Endothelial cell of hepatic sinusoid (primary cell): ENCODE measurements around the gene ANO6.
"Not testable (repeated sequence)": the region's sequence is repeated elsewhere in the genome, so short reads cannot be mapped to it uniquely, and the experiment has no call there.

Experiments used
- in situ Hi-C: cut with HindIII; loops from 2 replicates; pipeline ENCODE4 v1.10.0; 2017; ENCODE audit warnings: low sequenced_read_pairs

Gene ANO6, protein sequence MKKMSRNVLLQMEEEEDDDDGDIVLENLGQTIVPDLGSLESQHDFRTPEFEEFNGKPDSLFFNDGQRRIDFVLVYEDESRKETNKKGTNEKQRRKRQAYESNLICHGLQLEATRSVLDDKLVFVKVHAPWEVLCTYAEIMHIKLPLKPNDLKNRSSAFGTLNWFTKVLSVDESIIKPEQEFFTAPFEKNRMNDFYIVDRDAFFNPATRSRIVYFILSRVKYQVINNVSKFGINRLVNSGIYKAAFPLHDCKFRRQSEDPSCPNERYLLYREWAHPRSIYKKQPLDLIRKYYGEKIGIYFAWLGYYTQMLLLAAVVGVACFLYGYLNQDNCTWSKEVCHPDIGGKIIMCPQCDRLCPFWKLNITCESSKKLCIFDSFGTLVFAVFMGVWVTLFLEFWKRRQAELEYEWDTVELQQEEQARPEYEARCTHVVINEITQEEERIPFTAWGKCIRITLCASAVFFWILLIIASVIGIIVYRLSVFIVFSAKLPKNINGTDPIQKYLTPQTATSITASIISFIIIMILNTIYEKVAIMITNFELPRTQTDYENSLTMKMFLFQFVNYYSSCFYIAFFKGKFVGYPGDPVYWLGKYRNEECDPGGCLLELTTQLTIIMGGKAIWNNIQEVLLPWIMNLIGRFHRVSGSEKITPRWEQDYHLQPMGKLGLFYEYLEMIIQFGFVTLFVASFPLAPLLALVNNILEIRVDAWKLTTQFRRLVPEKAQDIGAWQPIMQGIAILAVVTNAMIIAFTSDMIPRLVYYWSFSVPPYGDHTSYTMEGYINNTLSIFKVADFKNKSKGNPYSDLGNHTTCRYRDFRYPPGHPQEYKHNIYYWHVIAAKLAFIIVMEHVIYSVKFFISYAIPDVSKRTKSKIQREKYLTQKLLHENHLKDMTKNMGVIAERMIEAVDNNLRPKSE

GRCh38 chr12:45215419-45216229 is at the start of gene ANO6:
ANO6 (plus strand) TSS chr12:45216095; CDS start chr12:45216322, 227 bp downstream.
- in situ Hi-C loops = no loop called here

DNA sequence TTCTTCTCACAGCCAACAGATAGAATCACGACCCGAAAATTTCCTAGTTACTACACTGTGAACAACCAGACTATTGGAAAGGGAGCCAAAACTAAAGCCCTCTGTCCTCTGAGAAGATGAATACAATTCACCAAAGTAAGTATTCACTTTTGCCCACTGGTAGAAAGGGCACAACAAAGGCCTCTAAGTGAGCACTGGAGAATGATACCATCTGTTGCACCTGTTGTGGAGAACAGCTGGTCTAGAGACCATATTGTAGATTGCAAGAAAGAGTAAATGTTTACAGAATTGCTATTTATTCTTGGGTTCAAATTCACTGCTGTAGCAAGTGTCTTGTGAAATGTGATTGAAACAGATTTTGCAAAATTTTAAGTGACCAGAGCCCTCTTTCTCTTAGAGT is 46.9 kb upstream of the ANO6 start:
- in situ Hi-C loops = no loop called here

DNA sequence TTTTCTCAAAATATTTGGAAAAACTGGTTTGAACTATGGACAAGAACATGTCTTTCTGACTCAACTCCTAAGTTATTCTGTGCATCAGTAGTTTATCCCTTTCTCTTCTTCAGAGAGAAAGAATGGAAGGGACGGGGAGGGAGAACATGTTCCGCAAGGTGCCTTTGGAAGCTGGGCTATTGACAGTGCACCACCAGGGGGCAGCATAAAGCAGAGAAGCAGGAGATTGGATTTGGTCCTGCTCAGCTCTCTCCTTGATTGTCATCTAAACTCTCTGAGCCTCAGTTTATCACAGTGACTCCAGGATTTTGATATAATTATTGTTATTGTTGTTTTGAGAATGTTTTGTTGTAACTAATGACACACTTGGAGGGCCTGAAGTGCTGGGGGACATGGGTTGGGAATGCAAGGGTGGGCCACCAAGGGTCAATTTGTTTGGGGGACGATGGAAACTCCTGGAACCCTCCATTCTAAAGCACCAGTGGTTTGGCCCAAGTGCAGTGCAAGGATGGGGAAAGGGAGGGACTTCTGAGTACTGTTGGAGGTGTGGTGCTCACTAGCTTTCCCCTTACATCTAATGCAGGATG is 45.3 kb upstream of the ANO6 start:
- in situ Hi-C loops = no loop called here

DNA sequence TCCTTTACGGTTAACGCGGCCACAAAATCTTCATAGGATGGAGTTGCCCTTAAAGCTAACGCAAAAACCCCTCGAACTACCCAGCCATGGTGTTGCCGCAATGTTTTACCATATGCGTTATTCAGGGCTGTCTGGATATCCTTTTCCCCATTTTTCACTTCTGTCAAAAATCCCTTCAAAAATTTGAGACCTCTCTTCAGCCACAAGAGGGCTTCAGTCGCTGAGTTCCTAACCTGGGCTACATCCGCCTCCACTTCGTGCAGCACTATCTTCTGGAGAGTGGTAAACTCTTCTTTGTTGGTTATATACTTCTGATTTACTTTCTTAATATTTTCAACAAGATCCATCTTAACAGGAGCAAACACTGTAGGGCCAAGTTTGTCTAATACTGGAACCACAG is 42.6 kb upstream of the ANO6 start:
- in situ Hi-C loops = not testable (repeated sequence)

- in situ Hi-C loops = no loop called here
These were observed 41.3 kb upstream of the ANO6 start for GRCh38 chr12:45174595-45174994.

DNA sequence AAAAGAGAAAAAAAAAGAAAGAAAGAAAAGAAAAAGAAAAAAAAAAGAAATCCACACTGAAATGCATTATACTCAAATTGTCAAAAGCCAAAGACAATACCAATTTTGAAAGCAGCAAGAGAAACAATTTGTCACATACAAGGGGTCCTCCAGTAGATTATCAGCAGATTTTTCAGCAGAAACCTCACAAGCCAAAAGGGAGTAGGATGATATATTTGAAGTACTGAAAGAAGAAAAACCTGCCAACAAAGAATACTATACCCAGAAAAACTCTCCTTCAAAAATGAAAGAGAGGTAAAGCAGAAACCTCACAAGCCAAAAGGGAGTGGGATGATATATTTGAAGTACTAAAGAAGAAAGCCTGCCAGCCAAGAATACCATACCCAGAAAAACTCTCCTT is 37.1 kb upstream of the ANO6 start:
- in situ Hi-C loops = no loop called here

DNA sequence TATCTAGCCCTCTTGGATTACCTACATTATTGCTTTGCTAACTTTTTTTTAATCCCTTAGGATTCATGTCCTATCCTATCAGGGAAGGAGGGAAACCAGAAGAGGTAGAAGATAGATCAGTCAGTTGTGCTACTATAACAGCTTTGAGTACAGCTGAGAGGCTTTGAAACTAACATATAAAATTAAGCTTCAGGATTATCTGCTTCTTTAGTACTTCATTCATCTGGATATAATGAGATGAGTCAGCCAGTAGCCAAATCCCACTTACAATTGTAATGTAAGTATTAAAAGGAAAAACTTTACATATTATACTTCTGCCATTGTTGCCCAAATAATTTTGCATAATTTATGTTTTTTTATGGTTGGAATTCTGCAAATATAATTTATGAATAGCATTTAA is 33.4 kb upstream of the ANO6 start:
- in situ Hi-C loops = no loop called here

- in situ Hi-C loops = no loop called here
These were observed 32.6 kb upstream of the ANO6 start for GRCh38 chr12:45183246-45183645.

DNA sequence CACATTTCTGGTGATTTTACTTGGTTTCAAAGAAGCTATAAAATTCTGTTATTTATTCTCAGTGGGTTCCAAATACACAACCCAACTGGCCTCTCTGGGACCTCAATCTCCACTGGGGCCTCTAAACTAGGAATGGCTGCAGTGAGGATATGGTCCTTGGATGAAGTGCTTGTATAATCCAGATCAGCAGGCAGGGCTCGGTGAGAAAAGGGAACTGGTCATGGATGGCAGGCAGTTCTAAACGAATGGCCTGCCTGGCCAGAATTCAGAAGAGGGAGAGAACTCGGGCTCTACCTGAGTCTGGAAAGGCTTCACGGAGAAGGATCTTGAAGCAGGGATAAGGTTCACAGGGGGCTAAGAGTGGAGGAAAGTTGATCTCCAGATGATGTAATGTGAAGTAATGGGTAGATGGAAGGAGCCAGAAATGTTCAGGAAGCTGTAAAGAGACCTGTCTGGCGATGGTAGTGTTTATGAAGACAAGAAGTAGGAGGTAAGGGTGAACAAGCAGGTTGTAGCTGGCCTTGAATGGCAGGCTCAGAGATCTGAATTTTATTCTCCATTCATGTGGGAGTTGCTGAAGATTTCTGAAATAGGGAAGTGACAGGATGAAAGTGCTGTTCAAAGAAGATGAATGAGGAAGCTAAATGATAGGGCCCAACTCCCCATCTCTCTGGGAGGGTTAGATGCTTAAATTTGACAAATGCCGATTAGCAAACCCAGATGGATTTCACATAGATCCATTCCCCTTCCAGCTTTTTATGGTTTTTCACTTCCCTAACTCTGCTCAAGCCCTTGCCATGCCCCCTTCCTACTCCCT is 31.5 kb upstream of the ANO6 start:
- in situ Hi-C loops = no loop called here

- in situ Hi-C loops = no loop called here
These were observed 29.1 kb upstream of the ANO6 start for GRCh38 chr12:45186762-45187161.

DNA sequence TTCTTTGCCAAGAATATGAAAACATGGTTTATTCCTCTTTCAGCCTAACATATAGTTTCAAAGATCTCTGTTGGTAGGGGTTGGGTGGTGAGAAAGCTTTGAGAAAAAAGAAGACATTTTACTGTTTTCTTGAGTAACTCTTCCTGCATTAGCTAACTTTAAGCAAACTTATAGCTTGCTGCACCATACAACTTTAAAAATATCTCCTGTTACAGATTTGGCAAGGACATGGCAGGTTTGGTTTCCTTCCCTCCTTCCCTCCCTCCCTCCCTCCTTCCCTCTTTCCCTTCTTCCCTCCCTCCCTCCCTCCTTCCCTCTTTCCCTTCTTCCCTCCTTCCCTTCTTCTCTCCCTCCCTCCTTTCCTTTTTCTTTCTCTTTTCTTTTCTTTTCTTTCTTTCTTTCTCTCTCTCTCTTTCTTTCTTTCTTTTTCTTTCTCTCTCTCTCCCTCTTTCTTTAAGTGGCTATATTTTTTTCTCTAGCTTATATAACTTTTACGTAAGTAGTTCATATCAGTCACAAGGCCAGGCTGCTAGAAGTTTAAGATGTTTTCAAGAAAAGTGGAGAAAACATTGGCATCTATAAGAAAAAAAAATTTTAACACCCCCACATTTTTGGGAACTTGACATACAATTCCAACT is 26.0 kb upstream of the ANO6 start:
- in situ Hi-C loops = no loop called here

- in situ Hi-C loops = no loop called here
These were observed 24.7 kb upstream of the ANO6 start for GRCh38 chr12:45191239-45191638.

GRCh38 chr12:45192707-45193106 is 23.2 kb upstream of the ANO6 start:
- in situ Hi-C loops = no loop called here

GRCh38 chr12:45200491-45201043 is 15.3 kb upstream of the ANO6 start:
- in situ Hi-C loops = no loop called here

GRCh38 chr12:45203767-45204166 is 12.1 kb upstream of the ANO6 start:
- in situ Hi-C loops = no loop called here

- in situ Hi-C loops = no loop called here
These were observed 11.1 kb upstream of the ANO6 start for GRCh38 chr12:45204757-45205156.

- in situ Hi-C loops = no loop called here
These were observed 10.6 kb upstream of the ANO6 start for GRCh38 chr12:45205165-45205825.

DNA sequence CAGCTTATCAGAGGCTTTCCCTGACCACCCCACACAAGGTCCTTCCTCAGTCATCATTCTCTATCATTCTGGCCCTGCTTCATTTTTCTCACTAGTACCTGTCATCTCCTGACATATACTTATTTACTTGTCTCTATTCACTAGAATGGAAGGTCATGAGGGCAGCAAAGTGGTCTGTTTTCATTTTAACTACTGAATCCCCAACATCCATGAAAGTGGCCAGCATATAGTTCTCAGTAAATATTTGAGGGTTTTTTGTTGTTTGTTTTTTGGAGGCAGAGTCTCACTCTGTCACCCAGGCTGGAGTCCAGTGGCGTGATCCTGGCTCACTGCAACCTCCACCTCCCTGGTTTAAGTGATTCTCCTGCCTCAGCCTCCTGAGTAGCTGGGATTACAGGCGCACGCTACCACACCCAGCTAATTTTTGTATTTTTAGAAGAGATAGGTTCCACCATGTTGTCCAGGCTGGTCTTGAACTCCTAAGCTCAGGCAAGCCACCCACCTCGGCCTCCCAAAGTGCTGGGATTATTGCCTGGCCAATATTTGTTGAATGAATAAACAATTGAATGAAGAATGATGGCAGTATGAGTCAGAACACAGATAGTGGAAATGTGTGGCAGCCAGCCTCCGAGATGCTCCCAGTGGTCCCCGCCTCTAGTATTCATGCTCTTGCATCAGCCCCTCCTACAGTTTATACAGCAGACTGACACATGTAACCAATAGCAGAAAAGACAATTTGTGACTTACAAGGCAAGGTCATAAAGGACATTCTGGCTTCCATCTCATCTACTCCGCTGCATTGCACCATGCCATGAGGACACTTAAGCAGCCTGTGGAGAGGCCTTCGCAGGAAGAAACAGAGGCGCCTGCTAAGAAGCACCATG is 7.0 kb upstream of the ANO6 start:
- in situ Hi-C loops = no loop called here
